Measurements from ENCODE around the gene DRICH1. TPM values are rescaled to one million over a fixed set of nuclear protein-coding genes. Genes with fewer than 3 reads are reported as not detected.
"Not testable (repeated sequence)": the region's sequence is repeated elsewhere in the genome, so short reads cannot be mapped to it uniquely, and the experiment has no call there.

Gene DRICH1
- total RNA-seq, 1 donor = 0.54 TPM

DNA sequence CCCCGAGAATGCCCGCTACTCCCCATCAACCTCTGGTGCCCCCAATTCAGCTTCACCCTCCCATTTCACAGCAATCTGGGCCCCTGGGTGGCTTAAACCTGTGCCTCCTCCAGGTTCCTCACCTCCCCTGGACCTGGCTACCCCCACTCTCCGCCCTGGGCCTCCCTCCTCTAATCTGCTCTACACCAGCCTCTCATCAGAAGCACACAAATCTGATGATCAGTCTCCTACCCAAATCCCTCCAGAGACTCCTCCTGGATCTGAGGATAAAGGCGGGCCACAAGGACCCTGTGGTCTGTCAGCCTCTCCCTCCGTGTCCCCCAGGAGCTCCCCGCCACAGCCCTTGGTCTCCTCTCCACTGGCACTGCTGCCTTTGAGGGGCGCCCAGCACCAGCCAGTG, 28.9 kb downstream of the DRICH1 start:
- DNase-seq (ENCODE audit: low read depth in 2 of 3, low spot score in 2 of 3) = no peak

- DNase-seq (ENCODE audit: low read depth in 2 of 3, low spot score in 2 of 3) = no peak
Measured at GRCh38 chr22:23598805-23599518, 33.2 kb downstream of the DRICH1 start.

DNA sequence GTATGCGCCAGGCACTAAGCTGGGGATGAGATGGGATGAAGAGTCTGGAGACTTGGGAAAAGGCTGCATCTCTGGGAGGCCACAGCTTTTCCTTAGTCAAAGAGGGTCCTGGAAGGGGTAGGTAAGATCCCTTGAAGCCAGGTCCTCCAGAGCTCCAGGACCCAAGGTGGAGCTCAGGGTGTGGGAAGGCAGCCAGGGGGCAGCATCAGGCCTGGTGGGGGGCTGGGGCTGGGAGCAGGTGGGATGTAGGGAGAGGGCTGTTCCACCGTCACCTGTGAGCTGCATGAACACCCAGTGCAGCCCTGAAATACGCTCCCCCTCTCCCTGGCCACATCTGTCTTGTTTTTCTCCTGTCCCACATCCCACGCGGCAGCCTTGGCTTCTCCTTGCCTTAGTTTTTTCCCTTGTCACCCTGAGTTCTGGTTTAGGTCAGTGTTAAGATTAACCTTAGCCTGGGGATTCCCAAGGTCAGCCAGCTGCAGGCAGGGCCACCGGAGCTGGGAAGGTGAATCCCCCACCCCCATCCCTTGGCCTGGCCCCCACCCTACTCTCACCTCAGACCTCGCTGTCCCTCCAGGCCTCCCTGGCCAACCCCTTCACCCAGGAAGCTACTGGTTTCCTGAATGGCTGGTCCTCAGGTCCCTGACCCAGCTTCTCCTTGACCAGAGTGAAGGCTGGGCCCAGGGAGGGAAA, 34.4 kb downstream of the DRICH1 start:
- DNase-seq (ENCODE audit: low read depth in 2 of 3, low spot score in 2 of 3) = not testable (repeated sequence)

DNA sequence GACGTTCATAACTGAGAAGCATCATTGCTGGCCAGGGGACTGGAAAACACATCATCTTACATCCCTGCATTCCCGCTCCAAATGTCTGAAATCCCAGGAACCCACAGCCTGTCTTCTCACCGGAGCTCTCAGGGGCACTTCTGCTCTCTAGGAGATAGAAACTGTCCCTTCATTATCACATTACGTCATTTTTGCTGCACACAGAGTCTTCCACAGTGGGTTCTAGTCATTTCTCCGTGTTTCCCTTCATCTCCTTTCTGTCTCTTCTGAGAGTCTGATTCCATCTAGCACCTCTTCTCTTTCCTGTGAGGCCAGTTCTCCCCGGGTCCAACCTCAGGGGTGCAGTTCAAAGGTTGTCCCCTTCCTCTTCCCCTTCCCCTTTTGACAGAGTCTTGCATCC, 36.2 kb downstream of the DRICH1 start:
- DNase-seq (ENCODE audit: low read depth in 2 of 3, low spot score in 2 of 3) = not testable (repeated sequence)

DNA sequence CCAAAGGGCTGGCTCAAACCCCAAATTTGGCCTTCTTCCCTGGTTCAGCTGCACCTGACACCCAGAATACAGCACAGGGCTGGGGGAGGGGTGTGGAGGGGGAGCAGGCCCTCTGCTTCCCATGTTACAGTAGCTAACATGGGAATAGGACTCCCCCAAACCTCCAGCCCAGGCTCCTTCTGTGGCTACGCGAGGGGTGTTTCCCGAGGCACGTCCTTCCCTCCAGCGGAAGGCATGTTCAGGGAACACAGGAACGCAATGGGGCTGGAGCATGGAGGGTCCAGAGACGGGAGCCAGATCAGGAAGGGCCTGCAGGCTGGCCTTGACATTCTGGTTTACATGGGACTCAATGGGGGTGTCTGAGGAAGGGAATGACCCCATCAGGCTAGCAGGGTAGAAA, 40.3 kb downstream of the DRICH1 start:
- no peak for DNase-seq (ENCODE audit: low read depth in 2 of 3, low spot score in 2 of 3)

GRCh38 chr22:23591201-23591791, 40.8 kb downstream of the DRICH1 start:
- DNase-seq (ENCODE audit: low read depth in 2 of 3, low spot score in 2 of 3) = peak; percentile 4 to 76 (median 70)

- peak in 1 of 3 donors; percentile 71 for DNase-seq (ENCODE audit: low read depth in 2 of 3, low spot score in 2 of 3)
Measured at GRCh38 chr22:23583836-23584235, 48.3 kb downstream of the DRICH1 start.

DNA sequence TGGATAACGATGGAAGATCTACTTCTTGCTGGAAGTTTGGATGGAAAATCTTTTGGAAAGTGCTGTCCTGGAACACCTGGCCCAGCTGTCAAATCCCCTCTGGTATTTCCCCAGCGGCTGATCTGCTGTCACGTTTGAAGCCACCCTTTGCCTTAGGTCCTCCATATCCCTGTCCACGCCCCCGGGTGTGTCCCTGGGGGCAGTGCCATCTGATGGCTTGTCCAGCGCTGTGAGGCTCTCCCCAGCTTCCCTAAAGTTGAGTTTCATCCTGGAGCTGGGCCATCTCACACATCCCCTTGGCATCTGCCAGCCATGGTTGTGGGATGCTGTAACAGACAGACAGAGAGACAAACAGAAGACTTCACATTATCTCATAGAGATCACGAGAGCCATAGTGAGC, 49.0 kb downstream of the DRICH1 start:
- DNase-seq (ENCODE audit: low read depth in 2 of 3, low spot score in 2 of 3) = no peak

DNA sequence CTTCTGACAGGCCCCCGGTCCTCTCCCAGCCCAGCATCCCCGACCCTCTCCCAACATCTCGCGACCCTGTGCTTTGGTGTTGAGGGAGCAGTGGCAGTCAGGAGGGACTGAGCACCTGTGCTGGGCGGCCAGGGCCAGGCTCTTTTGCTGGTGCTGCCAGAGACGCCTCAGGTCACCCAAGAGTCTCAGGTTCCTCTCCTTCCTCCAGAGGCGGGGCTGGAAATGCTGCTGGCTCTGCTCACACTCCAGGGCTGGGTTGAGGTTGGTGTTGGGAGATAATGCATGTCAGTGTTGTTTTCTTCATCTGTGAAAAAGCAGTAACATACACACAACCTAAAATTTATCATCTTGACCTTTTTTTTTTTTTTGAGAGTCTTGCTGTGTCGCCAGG, 50.9 kb downstream of the DRICH1 start:
- DNase-seq (ENCODE audit: low read depth in 2 of 3, low spot score in 2 of 3) = peak in 1 of 3 donors; percentile 32

DNA sequence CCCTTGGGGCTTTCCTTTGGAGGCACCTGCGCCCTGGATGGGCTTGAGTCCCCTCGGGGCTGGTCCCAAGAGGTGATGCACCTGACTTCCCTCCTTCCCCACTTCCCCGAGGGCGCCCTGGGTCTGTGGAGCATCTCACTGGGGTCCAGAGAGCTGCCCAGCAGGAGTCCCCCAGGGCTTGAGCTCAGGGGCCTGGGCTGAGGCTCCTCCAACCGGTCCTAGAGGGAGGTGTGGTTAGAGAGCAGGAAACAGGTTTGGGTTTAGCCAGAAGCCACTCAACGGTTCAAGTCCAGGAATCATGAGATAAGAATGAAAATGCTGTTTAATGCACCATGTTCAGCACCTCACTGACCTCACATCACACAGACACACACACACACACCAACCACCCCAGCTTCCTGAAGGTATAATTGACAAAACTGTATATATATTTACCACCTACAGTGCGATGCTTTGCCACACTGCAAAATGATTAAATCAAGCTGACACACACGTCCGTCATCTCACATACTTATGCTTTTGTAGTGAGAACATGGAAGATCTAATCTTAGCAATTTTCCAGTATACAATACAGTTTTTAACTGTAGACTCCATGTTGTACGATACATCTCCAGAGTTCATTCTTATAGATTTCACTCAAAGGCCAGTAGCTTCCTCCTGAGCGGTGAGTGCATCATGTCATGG, 51.4 kb downstream of the DRICH1 start:
- DNase-seq (ENCODE audit: low read depth in 2 of 3, low spot score in 2 of 3) = peak in 2 of 3 donors; percentile 74 to 93

- DNase-seq (ENCODE audit: low read depth in 2 of 3, low spot score in 2 of 3) = peak in 1 of 3 donors; percentile 62
Measured at GRCh38 chr22:23579870-23580575, 52.1 kb downstream of the DRICH1 start, which contains the start of gene IGLL1. Gene IGLL1, minus strand, starts transcription at chr22:23580290. Its CDS starts 100 bp downstream, at chr22:23580190.

DNA sequence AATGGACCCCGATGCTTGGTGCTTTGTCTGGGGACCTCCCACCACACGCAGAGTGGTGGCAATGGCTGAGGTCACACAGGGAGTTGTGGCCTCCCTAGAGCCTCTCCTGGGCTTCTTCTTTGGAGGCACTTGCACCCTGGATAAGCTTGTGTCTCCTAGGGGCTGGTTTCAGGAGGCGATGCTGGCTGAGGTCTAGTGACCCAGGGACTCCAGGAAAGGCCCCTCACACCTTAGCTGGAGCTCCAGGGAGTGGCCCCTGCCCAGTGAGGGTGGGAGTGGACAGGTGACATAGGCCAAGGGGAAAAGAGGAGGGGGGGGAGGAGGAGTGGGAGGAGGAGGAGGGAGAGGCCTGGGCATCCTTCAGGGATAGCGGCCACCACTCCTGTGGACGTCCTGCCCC, 52.8 kb downstream of the DRICH1 start:
- DNase-seq (ENCODE audit: low read depth in 2 of 3, low spot score in 2 of 3) = no peak

GRCh38 chr22:23578306-23578705, 53.8 kb downstream of the DRICH1 start:
- no peak for DNase-seq (ENCODE audit: low read depth in 2 of 3, low spot score in 2 of 3)

DNA sequence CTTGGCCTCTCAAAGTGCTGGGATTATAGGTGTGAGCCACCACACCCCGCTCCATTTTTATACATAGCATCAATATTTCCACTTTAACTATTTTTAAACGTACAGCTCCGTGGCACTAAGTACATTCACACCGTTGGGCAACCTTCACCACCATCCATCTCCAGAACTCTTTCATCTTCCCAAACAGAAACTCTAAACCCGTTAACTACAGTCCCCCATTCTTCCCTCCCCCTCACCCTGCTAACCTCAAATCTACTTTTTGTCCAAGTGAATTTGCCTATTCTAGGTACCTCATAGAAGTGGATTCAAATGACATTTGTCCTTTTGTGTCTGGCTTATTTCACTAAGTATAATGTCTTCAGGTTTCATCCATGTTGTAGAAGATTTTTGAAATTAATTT, 55.4 kb downstream of the DRICH1 start:
- no peak for DNase-seq (ENCODE audit: low read depth in 2 of 3, low spot score in 2 of 3)

GRCh38 chr22:23575601-23576000, 56.5 kb downstream of the DRICH1 start:
- DNase-seq (ENCODE audit: low read depth in 2 of 3, low spot score in 2 of 3) = no peak

GRCh38 chr22:23574877-23575276, 57.2 kb downstream of the DRICH1 start:
- DNase-seq (ENCODE audit: low read depth in 2 of 3, low spot score in 2 of 3) = no peak

DNA sequence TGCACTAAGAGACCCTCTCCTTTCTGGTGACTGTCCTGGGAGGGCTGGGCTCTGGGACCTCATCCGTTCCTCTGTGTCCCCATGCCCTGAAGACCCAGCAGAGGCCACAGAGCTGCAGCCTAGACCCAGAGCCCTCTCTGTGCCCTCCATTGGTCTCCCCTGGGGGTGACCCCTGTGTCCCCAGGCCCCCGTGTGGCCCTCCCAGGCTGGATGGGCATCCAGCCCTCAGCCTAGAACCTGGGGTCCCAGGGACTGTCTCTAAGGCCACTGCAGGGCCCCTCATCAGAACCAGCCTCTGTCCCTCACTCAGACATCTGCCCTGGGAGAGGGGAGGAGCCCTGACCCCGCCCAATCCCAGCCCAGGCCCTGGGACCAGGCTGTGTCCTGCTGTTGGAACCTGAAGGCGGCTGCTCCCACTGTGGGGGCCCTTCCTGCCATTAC, 57.7 kb downstream of the DRICH1 start:
- DNase-seq (ENCODE audit: low read depth in 2 of 3, low spot score in 2 of 3) = no peak

GRCh38 chr22:23573701-23574235, 58.4 kb downstream of the DRICH1 start:
- DNase-seq (ENCODE audit: low read depth in 2 of 3, low spot score in 2 of 3) = not testable (repeated sequence)

DNA sequence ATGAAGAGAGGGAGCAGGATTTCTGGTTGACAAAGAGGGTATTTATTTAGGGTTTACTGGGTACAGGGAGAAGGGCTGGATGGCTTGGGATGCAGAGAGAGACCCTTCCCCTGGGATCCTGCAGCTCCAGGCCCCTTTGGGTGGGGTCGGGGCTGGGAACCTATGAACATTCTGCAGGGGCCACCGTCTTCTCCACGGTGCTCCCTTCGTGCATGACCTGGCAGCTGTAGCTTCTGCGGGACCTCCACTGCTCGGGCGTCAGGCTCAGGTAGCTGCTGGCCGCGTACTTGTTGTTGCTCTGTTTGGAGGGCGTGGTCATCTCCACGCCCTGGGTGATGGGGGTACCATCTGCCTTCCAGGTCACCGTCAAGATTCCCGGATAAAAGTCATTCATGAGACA, 59.0 kb downstream of the DRICH1 start:
- DNase-seq (ENCODE audit: low read depth in 2 of 3, low spot score in 2 of 3) = not testable (repeated sequence)

DNA sequence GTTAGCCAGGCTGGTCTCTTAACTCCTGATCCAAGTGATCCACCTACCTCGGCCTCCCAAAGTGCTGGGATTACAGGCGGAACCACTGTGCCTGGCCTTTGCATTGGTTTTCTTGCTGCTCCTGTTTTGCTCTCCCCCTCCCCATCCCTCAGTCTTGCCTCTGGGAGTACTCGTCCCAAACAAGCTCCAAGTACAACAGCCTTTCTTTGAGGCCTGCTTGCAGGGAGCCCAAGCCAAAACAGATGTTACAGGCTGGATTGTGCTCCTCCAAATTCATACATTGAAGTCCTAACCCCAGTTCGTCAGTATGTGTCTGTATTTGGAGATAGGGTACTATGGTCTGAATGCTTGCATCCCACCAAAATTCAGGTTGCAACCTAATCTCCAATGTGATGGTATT, 60.6 kb downstream of the DRICH1 start:
- DNase-seq (ENCODE audit: low read depth in 2 of 3, low spot score in 2 of 3) = no peak

All from hematopoietic multipotent progenitor cell (in vitro differentiated cells).